CD4-positive, alpha-beta memory T cell (primary cell): ENCODE measurements around the gene C10orf71. TPM values are rescaled to one million over a fixed set of nuclear protein-coding genes. Genes with fewer than 3 reads are reported as not detected.

Source experiments
- CTCF ChIA-PET: fragments of 350-600 bp; sonication (Branson Sonifier 250); formaldehyde crosslinking; loops from one replicate; lab custom pipeline; 2021; ENCODE audit warnings: inconsistent platforms; ENCODE audit not compliant: partially characterized antibody; lab: Charles Lee
- POLR2A ChIA-PET: fragments of 350-600 bp; sonication (Branson Sonifier 250); formaldehyde crosslinking; loops from one replicate; lab custom pipeline; 2021; ENCODE audit not compliant: partially characterized antibody; lab: Charles Lee
- DNase-seq, 5 donors: peaks; one replicate each; pipeline versions ENCODE4 v3.0.0 to v3.0.0-alpha.2; 2020 to 2022; ENCODE audit warnings: mixed read lengths in 1 of 5
- H3K27ac ChIP-seq: one replicate; pipeline ENCODE4 v1.7.0; 2013; ENCODE audit warnings: low read depth, low read length
- H3K27me3 ChIP-seq: 2 replicates; pipeline ENCODE4 v1.7.0; 2013; ENCODE audit warnings: mild to moderate bottlenecking, low read length, moderate library complexity; ENCODE audit not compliant: insufficient read depth
- H3K36me3 ChIP-seq: 2 replicates; pipeline ENCODE4 v1.7.0; 2013; ENCODE audit warnings: mild to moderate bottlenecking, low read length, moderate library complexity; ENCODE audit not compliant: insufficient read depth
- H3K4me1 ChIP-seq: 2 replicates; pipeline ENCODE4 v1.7.0; 2013; ENCODE audit warnings: mild to moderate bottlenecking, low read length, moderate library complexity; ENCODE audit not compliant: insufficient read depth
- H3K4me3 ChIP-seq, 2 donors: one replicate each; pipeline ENCODE4 v1.7.0; 2013; ENCODE audit warnings: low read length in 2 of 2, mild to moderate bottlenecking in 1 of 2
- H3K9me3 ChIP-seq, 2 donors: one replicate each; pipeline ENCODE4 v1.7.0; 2013; ENCODE audit warnings: low read length in 2 of 2, control low read depth in 1 of 2; ENCODE audit not compliant: control insufficient read depth in 1 of 2
- H3K27ac Mint-ChIP-seq, 7 donors: one replicate each; pipeline ENCODE4 v1.8.0; 2020 to 2021; ENCODE audit warnings: mixed read lengths in 7 of 7, mild to moderate bottlenecking in 6 of 7, inconsistent platforms in 3 of 7, moderate library complexity in 3 of 7
- H3K27me3 Mint-ChIP-seq, 2 donors: one replicate each; pipeline ENCODE4 v1.8.0; 2020 to 2021; ENCODE audit warnings: mixed read lengths in 2 of 2
- H3K36me3 Mint-ChIP-seq, 2 donors: one replicate each; pipeline ENCODE4 v1.8.0; 2020 to 2021; ENCODE audit warnings: mixed read lengths in 2 of 2, inconsistent platforms in 1 of 2, mild to moderate bottlenecking in 1 of 2
- H3K4me1 Mint-ChIP-seq, 4 donors: one replicate each; pipeline ENCODE4 v1.8.0; 2020 to 2021; ENCODE audit warnings: mixed read lengths in 4 of 4, mild to moderate bottlenecking in 1 of 4
- H3K4me3 Mint-ChIP-seq, 8 donors: one replicate each; pipeline ENCODE4 v1.8.0; 2020 to 2021; ENCODE audit warnings: mixed read lengths in 8 of 8, mild to moderate bottlenecking in 7 of 8, moderate library complexity in 6 of 8, inconsistent platforms in 3 of 8
- H3K9me3 Mint-ChIP-seq, 8 donors: one replicate each; pipeline ENCODE4 v1.8.0; 2020 to 2021; ENCODE audit warnings: mixed read lengths in 8 of 8, mild to moderate bottlenecking in 5 of 8, inconsistent platforms in 3 of 8, moderate library complexity in 1 of 8
- intact Hi-C: fragments of 100-400 bp; cut with micrococcal nuclease; formaldehyde crosslinking; loops from one replicate; pipeline ENCODE4 v1.15.1; 2023
- polyA plus RNA-seq, 2 donors: library from polyadenylated mRNA; unstranded; fragments of 300-500 nt; fragmentation: Illumina TruSeq; gene quantifications; one replicate each; pipeline ENCODE4 v1.2.3, GENCODE V29; 2021
- total RNA-seq, 2 experiments: library from RNA; stranded (reverse); gene quantifications; one replicate each; pipeline ENCODE4 v1.2.3, GENCODE V29; 2021

Gene C10orf71
- total and polyA plus RNA-seq, 4 experiments from 2014 or later = not detected

DNA sequence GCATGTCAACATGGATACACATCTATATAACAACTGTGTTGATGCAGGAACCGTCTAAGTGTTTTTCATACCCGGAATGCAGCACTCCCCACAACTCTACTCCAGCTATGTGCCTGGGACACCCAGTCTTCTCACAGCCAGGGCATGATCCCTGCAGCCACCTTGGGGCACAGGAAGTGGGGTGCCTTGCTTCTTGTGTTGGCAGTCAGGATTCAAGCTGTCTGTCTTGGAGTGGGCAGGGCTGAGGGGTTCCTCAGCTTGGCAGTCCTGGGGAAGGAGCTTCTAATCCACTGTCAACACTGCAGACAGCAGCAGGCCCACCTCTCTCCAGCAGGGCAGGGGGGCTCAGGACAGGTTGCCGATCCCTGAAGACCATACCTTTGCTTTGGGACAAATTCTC lies 55.6 kb downstream of the C10orf71 start:
- H3K9me3 ChIP-seq = no peaks in the 10 kb centered on the region
- intact Hi-C loops = no loop called here
- H3K27me3 ChIP-seq = no peaks in the 10 kb centered on the region
- no peaks in the 10 kb centered on the region for H3K4me1 Mint-ChIP-seq
- H3K27me3 Mint-ChIP-seq = peaks cover 4 to 5% of the 10 kb centered on the region in 2 donors
- no peak overlapping the region for H3K27ac Mint-ChIP-seq
- H3K27ac ChIP-seq = no peak overlapping the region
- no peaks in the 10 kb centered on the region for H3K36me3 Mint-ChIP-seq
- CTCF ChIA-PET = no interaction called here
- H3K4me3 ChIP-seq = no peak overlapping the region
- H3K9me3 Mint-ChIP-seq = peaks cover 3 to 19% (median 8%) of the 10 kb centered on the region in 8 donors
- no peak overlapping the region for H3K4me3 Mint-ChIP-seq
- POLR2A ChIA-PET = no interaction called here
- H3K36me3 ChIP-seq = no peaks in the 10 kb centered on the region
- DNase-seq = no peak
- no peaks in the 10 kb centered on the region for H3K4me1 ChIP-seq

- DNase-seq = no peak
- Mint-ChIP-seq H3K4me1 (no peaks in the 10 kb centered on the region), H3K27ac (no peak overlapping the region), H3K9me3 (peaks cover 2 to 14% (median 3%) of the 10 kb centered on the region in 8 donors), H3K27me3 (peaks cover 2 to 4% of the 10 kb centered on the region in 2 donors), H3K4me3 (no peak overlapping the region), H3K36me3 (no peaks in the 10 kb centered on the region)
- H3K27me3 ChIP-seq = no peaks in the 10 kb centered on the region
- POLR2A ChIA-PET = no interaction called here
- no peak overlapping the region for H3K4me3 ChIP-seq
- H3K27ac ChIP-seq = no peak overlapping the region
- H3K36me3 ChIP-seq = no peaks in the 10 kb centered on the region
- no peaks in the 10 kb centered on the region for H3K9me3 ChIP-seq
- CTCF ChIA-PET = no interaction called here
- intact Hi-C loops = no loop called here
- H3K4me1 ChIP-seq = no peaks in the 10 kb centered on the region
Observed at GRCh38 chr10:49355221-49355620, 56.3 kb downstream of the C10orf71 start.

DNA sequence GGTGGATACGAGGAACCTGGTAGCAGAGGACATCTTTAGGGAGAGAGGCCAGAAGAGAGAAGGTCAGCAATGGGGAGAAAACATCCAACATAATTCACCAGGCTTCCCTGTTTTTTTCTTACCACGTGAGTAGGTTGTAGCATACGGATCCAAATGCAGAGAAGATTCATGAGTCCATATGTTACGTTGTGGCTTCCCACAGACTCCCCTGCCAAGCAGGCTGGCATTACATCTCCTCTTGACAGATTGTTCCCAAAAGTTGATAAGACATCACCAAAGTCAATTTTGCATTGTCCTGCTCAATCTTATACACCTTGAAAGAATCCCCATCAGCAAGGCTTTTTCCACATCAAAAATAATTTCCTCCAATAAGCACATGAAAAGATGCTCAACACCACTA lies 57.2 kb downstream of the C10orf71 start:
- H3K4me1 ChIP-seq = no peaks in the 10 kb centered on the region
- no peak for DNase-seq
- Mint-ChIP-seq H3K9me3 (peaks cover 0 to 10% (median 1%) of the 10 kb centered on the region in 8 donors), H3K4me1 (no peaks in the 10 kb centered on the region), H3K36me3 (no peaks in the 10 kb centered on the region), H3K27me3 (peaks cover 0 to 3% of the 10 kb centered on the region in 2 donors), H3K27ac (no peak overlapping the region), H3K4me3 (no peak overlapping the region)
- H3K27me3 ChIP-seq = no peaks in the 10 kb centered on the region
- ChIA-PET POLR2A (no interaction called here), CTCF (no interaction called here)
- H3K4me3 ChIP-seq = no peak overlapping the region
- no peak overlapping the region for H3K27ac ChIP-seq
- H3K36me3 ChIP-seq = no peaks in the 10 kb centered on the region
- H3K9me3 ChIP-seq = no peaks in the 10 kb centered on the region
- intact Hi-C loops = no loop called here

GRCh38 chr10:49356944-49357343 lies 58.0 kb downstream of the C10orf71 start:
- H3K4me3 ChIP-seq = no peak overlapping the region
- peaks cover 0 to 10% (median 1%) of the 10 kb centered on the region in 8 donors for H3K9me3 Mint-ChIP-seq
- H3K36me3 ChIP-seq = no peaks in the 10 kb centered on the region
- H3K27me3 ChIP-seq = no peaks in the 10 kb centered on the region
- H3K36me3 Mint-ChIP-seq = no peaks in the 10 kb centered on the region
- H3K27ac Mint-ChIP-seq = no peak overlapping the region
- intact Hi-C loops = no loop called here
- H3K27me3 Mint-ChIP-seq = no peaks in the 10 kb centered on the region
- H3K4me3 Mint-ChIP-seq = no peak overlapping the region
- ChIA-PET CTCF (no interaction called here), POLR2A (no interaction called here)
- H3K27ac ChIP-seq = no peak overlapping the region
- H3K9me3 ChIP-seq = no peaks in the 10 kb centered on the region
- no peaks in the 10 kb centered on the region for H3K4me1 ChIP-seq
- no peaks in the 10 kb centered on the region for H3K4me1 Mint-ChIP-seq
- no peak for DNase-seq

GRCh38 chr10:49357910-49358309 lies 58.9 kb downstream of the C10orf71 start:
- no peak overlapping the region for H3K27ac ChIP-seq
- no peaks in the 10 kb centered on the region for H3K4me1 ChIP-seq
- CTCF ChIA-PET = no interaction called here
- POLR2A ChIA-PET = no interaction called here
- Mint-ChIP-seq H3K27ac (no peak overlapping the region), H3K9me3 (peaks cover 0 to 10% (median under 1%) of the 10 kb centered on the region in 8 donors), H3K4me1 (no peaks in the 10 kb centered on the region), H3K36me3 (no peaks in the 10 kb centered on the region), H3K4me3 (no peak overlapping the region), H3K27me3 (peaks cover under 1 to 3% of the 10 kb centered on the region in 2 donors)
- no peaks in the 10 kb centered on the region for H3K9me3 ChIP-seq
- H3K4me3 ChIP-seq = no peak overlapping the region
- intact Hi-C loops = no loop called here
- no peaks in the 10 kb centered on the region for H3K36me3 ChIP-seq
- no peak for DNase-seq
- no peaks in the 10 kb centered on the region for H3K27me3 ChIP-seq

DNA sequence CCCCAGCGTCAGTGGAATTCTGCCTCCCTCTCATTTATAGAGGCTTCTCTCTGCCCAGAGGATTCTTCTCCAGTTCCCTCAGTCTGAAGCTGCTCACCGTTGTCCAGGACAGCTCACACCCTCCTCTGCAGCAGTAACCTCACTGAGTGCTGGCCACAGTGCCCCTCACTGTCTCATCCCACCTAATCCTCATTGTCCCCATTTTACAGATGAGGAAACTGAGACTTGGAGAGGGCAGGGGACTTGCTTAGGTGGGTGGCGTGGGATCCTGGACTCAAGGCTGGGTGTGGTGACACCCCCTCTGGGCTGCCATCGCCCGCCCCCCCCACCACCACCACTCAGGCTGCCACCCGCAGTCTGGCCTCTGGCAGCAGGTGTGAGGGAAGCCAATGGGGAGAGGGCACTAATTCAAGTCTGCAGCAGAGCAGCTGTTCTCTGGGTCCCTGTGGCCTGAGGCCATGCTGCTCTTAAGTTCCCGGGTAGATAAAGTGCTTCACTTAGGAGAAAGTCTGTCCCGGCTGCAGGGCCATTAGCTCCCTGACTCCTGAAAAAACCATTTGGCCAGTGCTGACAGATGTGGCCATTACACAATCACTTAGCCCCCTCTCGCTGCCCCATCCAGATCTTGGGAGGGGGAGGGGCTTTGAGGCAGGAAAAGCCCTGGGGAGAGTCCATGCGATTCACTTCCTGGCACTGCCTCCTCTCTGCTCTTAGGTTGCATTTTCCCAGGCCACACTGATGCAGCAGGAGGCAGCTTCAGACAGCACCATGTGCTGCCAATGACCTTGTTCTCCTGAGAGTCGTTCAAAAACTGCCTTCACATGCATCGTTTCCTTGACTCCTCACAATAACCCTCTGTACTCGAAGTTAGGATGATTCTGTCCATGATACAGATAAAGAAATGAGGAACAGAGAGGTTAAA lies 60.6 kb downstream of the C10orf71 start:
- Mint-ChIP-seq H3K27ac (no peak overlapping the region), H3K9me3 (peaks cover 0 to 10% (median under 1%) of the 10 kb centered on the region in 8 donors), H3K36me3 (no peaks in the 10 kb centered on the region), H3K4me3 (no peak overlapping the region), H3K27me3 (peaks cover 3 to 5% of the 10 kb centered on the region in 2 donors), H3K4me1 (no peaks in the 10 kb centered on the region)
- CTCF ChIA-PET = no interaction called here
- Histone ChIP-seq H3K9me3 (no peaks in the 10 kb centered on the region), H3K27me3 (no peaks in the 10 kb centered on the region), H3K36me3 (no peaks in the 10 kb centered on the region), H3K4me1 (no peaks in the 10 kb centered on the region), H3K27ac (no peak overlapping the region), H3K4me3 (no peak overlapping the region)
- no peak for DNase-seq
- intact Hi-C loops = no loop called here
- POLR2A ChIA-PET = no interaction called here

DNA sequence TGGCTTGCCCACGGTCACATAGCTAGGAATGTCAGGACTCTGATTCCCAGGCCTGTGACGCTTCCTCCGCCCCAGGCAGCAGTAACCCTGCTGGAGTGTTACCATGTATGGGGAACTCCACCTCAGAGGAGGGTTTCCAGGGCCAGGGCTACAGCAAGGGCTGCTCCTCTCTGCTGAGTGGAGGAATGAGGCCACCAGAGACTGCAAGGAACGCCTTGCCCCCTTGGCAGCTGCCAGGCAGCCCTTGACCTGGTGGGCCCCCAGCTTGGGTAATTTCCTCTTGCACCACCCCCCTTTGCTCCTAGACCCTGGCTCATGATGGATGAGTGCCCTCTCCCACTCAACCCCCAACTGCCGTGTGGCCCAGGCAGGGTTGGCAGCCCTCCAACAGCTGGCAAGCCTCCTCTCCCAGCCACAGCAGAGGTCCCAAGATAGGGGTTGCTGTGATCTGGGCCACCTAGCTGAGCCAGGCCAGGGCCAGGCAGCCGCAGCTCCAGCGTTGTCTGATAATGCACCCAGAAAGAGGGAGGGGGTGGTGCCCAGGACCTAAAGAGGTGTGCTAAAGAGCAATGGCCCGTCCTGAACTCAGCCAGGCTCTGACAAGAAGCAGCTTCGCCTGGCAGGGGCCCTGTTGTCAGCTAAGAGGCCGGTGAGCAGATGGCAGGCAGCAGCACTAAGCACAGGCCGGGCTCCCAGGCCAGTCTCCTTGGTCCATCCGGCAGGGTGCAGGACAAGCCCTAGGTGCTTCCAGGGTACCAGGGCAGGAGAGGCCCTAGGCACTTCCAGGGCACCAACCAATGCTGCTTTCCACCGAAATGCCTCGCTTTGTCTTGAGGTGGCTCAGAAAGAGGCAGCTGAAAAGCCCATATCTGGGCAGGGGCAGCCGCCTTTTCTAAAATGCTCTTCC lies 61.6 kb downstream of the C10orf71 start:
- Mint-ChIP-seq H3K36me3 (no peaks in the 10 kb centered on the region), H3K4me1 (no peaks in the 10 kb centered on the region), H3K9me3 (peaks cover 0 to 10% (median 0%) of the 10 kb centered on the region in 8 donors), H3K4me3 (no peak overlapping the region), H3K27ac (no peak overlapping the region), H3K27me3 (peaks cover 3 to 5% of the 10 kb centered on the region in 2 donors)
- ChIA-PET CTCF (no interaction called here), POLR2A (no interaction called here)
- Histone ChIP-seq H3K9me3 (no peaks in the 10 kb centered on the region), H3K27ac (no peak overlapping the region), H3K27me3 (no peaks in the 10 kb centered on the region), H3K4me1 (no peaks in the 10 kb centered on the region), H3K36me3 (no peaks in the 10 kb centered on the region), H3K4me3 (no peak overlapping the region)
- intact Hi-C loops = no loop called here
- DNase-seq = no peak
